Sigmoid colon (tissue), 3 donors: Measurements from ENCODE around the gene ABCA1.

Experiments used
- CTCF ChIP-seq, 4 experiments: fragments of 450-650 bp in 3 of 4; fragments of 200-600 bp in 1 of 4; IDR thresholded peaks; one replicate each; pipeline ENCODE4 v1.5.1; 2016 to 2019; ENCODE audit warnings: antibody characterized with exemption in 4 of 4, mild to moderate bottlenecking in 3 of 4, moderate library complexity in 2 of 4
- POLR2A ChIP-seq, 2 donors: fragments of 450-650 bp; IDR thresholded peaks; one replicate each; pipeline ENCODE4 v1.6.1; 2016; ENCODE audit warnings: antibody characterized with exemption in 2 of 2, mild to moderate bottlenecking in 2 of 2, moderate library complexity in 2 of 2

DNA sequence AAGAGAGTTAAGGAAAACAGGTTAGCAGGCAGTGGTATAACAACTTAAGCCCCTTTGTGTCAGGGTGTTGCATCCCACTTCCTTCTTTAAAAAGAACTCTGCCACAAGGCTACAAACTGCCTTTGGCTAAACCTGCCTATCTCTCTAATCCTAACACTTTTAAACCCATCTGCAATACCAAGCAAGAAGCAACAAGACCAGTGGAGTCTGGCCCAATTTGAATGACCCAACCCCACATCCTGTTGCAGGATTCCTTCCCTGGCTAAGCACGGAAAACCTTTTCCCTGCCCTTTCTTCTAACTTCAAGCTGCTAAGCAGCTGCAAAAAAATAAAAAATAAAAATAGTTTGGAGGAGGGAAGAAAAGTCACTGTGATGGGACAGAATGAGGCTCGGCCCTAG, 27.1 kb downstream of the ABCA1 start:
- TF ChIP-seq CTCF (IDR thresholded peaks at IDR 0.05) (no peak), POLR2A (IDR thresholded peaks at IDR 0.05) (no peak)
